HG02884 (cell line): Measurements from ENCODE around the gene ENDOU.
A peak's percentile ranks its signal among the peaks of the same experiment; 100 is the strongest.

Source experiments
- ATAC-seq: cut with Tn5 transposase; IDR thresholded peaks from one replicate; pipeline ENCODE4 v1.9.1; 2021; ENCODE audit warnings: mild to moderate bottlenecking, moderate library complexity; ENCODE audit not compliant: unreplicated experiment

ENDOU gene

GRCh38 chr12:47744005-47744651, 18.8 kb upstream of the ENDOU start:
- no peak for ATAC-seq

- ATAC-seq: no peak
Observed at GRCh38 chr12:47743311-47743860, 18.1 kb upstream of the ENDOU start.

- ATAC-seq: no peak
Observed at GRCh38 chr12:47742253-47742825, 17.0 kb upstream of the ENDOU start.

GRCh38 chr12:47741340-47741703, 16.0 kb upstream of the ENDOU start:
- no peak for ATAC-seq

GRCh38 chr12:47740606-47741339, 15.5 kb upstream of the ENDOU start:
- peak; percentile 35 for ATAC-seq

- peak; percentile 55 for ATAC-seq
Observed at GRCh38 chr12:47739979-47740378, 14.7 kb upstream of the ENDOU start.

GRCh38 chr12:47739297-47739696, 14.0 kb upstream of the ENDOU start:
- ATAC-seq: no peak

- ATAC-seq: no peak
Observed at GRCh38 chr12:47737936-47738594, 12.8 kb upstream of the ENDOU start.

GRCh38 chr12:47736877-47737676, 11.8 kb upstream of the ENDOU start:
- no peak for ATAC-seq

GRCh38 chr12:47736216-47736615, 10.9 kb upstream of the ENDOU start:
- no peak for ATAC-seq

GRCh38 chr12:47735649-47736048, 10.4 kb upstream of the ENDOU start:
- ATAC-seq: no peak

- ATAC-seq: no peak
Observed at GRCh38 chr12:47734725-47735480, 9.6 kb upstream of the ENDOU start.

GRCh38 chr12:47733142-47733541, 7.9 kb upstream of the ENDOU start:
- ATAC-seq: no peak

- no peak for ATAC-seq
Observed at GRCh38 chr12:47732504-47732903, 7.2 kb upstream of the ENDOU start.

GRCh38 chr12:47731723-47732122, 6.4 kb upstream of the ENDOU start:
- no peak for ATAC-seq

GRCh38 chr12:47730341-47730744, 5.1 kb upstream of the ENDOU start:
- no peak for ATAC-seq

GRCh38 chr12:47729233-47729632, 3.9 kb upstream of the ENDOU start:
- no peak for ATAC-seq

GRCh38 chr12:47725893-47726292, 603 bp upstream of the ENDOU start:
- peak; percentile 92 for ATAC-seq

- no peak for ATAC-seq
Observed at GRCh38 chr12:47722941-47723631, 2.2 kb downstream of the ENDOU start.
